K562 (cell line): ENCODE data around the gene BAIAP2. TPM values are rescaled to one million over a fixed set of nuclear protein-coding genes. Genes with fewer than 3 reads are reported as not detected.

Source experiments
- ATAC-seq: fragments of 200-7000 bp; cut with Tn5 transposase; 3 replicates; pipeline ENCODE4 v1.9.1; 2020; ENCODE audit warnings: moderate library complexity
- BruUV-seq: library from RNA; stranded (reverse); fragments of 400-500 nt; replicated peaks from 2 replicates; lab custom pipeline; 2021; lab: Mats Ljungman, UMichigan
- CTCF ChIA-PET: fragments of 300-600 bp; formaldehyde crosslinking; extraction: SDS; loops from one replicate; lab custom pipeline; 2021; ENCODE audit warnings: low intra/inter-chr PET ratio; lab: Yijun Ruan, JAX
- POLR2A ChIA-PET: fragments of 300-600, 350-650 bp; sonication (Branson Sonifier 250); formaldehyde crosslinking; extraction: SDS; loops from one replicate; lab custom pipeline; 2021; ENCODE audit warnings: antibody characterized with exemption, inconsistent platforms; lab: Yijun Ruan, JAX
- DNase-seq, 4 experiments: peaks; one replicate each; pipeline versions ENCODE4 v3.0.0 to v3.0.0-alpha.2; 2011 to 2018; ENCODE audit warnings: low spot score in 3 of 4, mixed read lengths in 3 of 4; ENCODE audit errors: extremely low read depth in 1 of 4
- FAIRE-seq: peaks from 2 replicates; lab custom pipeline; 2011; peaks lifted over from hg19 to GRCh38; lab: Jason Lieb, UNC
- H2AFZ ChIP-seq: 2 replicates; pipeline ENCODE4 v1.6.0; 2011; ENCODE audit warnings: low read depth, low read length, control low read depth, inconsistent platforms
- H3K27ac ChIP-seq: fragments of 200-600 bp; 3 replicates; pipeline ENCODE4 v1.8.0; 2011; ENCODE audit warnings: low read depth, mild to moderate bottlenecking, control low read depth, inconsistent platforms, low read length, moderate library complexity, mixed read lengths; ENCODE audit errors: extremely low read depth
- H3K27me3 ChIP-seq, 2 experiments: fragments of 300-600 bp in 1 of 2; 2 replicates in 1 of 2; 3 replicates in 1 of 2; pipeline versions ENCODE4 v1.6.0 to v1.8.0; 2011; ENCODE audit warnings: inconsistent platforms in 2 of 2, low read length in 2 of 2, mild to moderate bottlenecking in 1 of 2, mixed read lengths in 1 of 2, moderate library complexity in 1 of 2; ENCODE audit not compliant: control insufficient read depth in 2 of 2, insufficient read depth in 2 of 2
- H3K36me3 ChIP-seq: fragments of 300-600 bp; 3 replicates; pipeline ENCODE4 v1.8.0; 2011; ENCODE audit warnings: mild to moderate bottlenecking, low read length, inconsistent platforms; ENCODE audit not compliant: control insufficient read depth, insufficient read depth
- H3K4me1 ChIP-seq, 2 experiments: fragments of 200-600 bp in 1 of 2; replicated peaks in 1 of 2; 2 replicates in 1 of 2; 3 replicates in 1 of 2; pipeline versions ENCODE4 v1.5.1 to v1.8.0; 2011; ENCODE audit warnings: inconsistent platforms in 2 of 2, low read length in 2 of 2, mild to moderate bottlenecking in 1 of 2, mixed read lengths in 1 of 2, moderate library complexity in 1 of 2; ENCODE audit not compliant: control insufficient read depth in 2 of 2, insufficient read depth in 2 of 2
- H3K4me2 ChIP-seq: 2 replicates; pipeline ENCODE4 v1.6.1; 2011; ENCODE audit warnings: low read length, control low read depth, inconsistent platforms, mixed read lengths; ENCODE audit not compliant: insufficient read depth
- H3K4me3 ChIP-seq: fragments of 200-600 bp; sonication (generic), shearing (Covaris generic); 2 replicates; pipeline ENCODE4 v1.5.1; 2016; ENCODE audit warnings: control low read depth, inconsistent platforms
- H3K79me2 ChIP-seq: fragments of 200-600 bp; 3 replicates; pipeline ENCODE4 v1.8.0; 2011; ENCODE audit warnings: low read length, inconsistent platforms; ENCODE audit not compliant: control insufficient read depth, insufficient read depth
- H3K9ac ChIP-seq, 2 experiments: 2 replicates each; pipeline versions ENCODE4 v1.6.0 to v1.6.1; 2011; ENCODE audit warnings: low read depth in 2 of 2, low read length in 2 of 2, control low read depth in 1 of 2, inconsistent platforms in 1 of 2, mild to moderate bottlenecking in 1 of 2, mixed read lengths in 1 of 2; ENCODE audit not compliant: insufficient read depth in 1 of 2
- H3K9me1 ChIP-seq: one replicate; pipeline ENCODE4 v1.6.0; 2011; ENCODE audit warnings: inconsistent platforms, mild to moderate bottlenecking, low read length, moderate library complexity; ENCODE audit not compliant: control insufficient read depth, insufficient read depth
- H3K9me3 ChIP-seq: replicated peaks from 2 replicates; pipeline ENCODE4 v1.5.1; 2011; ENCODE audit warnings: low read depth, low read length, inconsistent platforms; ENCODE audit not compliant: control insufficient read depth, insufficient read depth
- H4K20me1 ChIP-seq: replicated peaks from 2 replicates; pipeline ENCODE4 v1.6.1; 2011; ENCODE audit warnings: low read length, inconsistent platforms, mixed read lengths; ENCODE audit not compliant: control insufficient read depth, insufficient read depth
- TGIF2 ChIP-seq: sonication (generic); formaldehyde crosslinking; IDR thresholded peaks from 2 replicates; pipeline ENCODE4 v1.8.1; 2022; ENCODE audit warnings: mild to moderate bottlenecking, missing genetic modification reagents, moderate library complexity
- TRIM25 ChIP-seq: fragments of 450-650 bp; IDR thresholded peaks from 2 replicates; pipeline ENCODE4 v1.7.0; 2016; ENCODE audit warnings: borderline replicate concordance
- ZNF41 ChIP-seq: fragments of 250-450 bp; sonication (Bioruptor Pico); conservative IDR thresholded peaks from 2 replicates; pipeline ENCODE4 v1.4.0; 2020; ENCODE audit warnings: mild to moderate bottlenecking
- WGBS: fragments of 100-300 bp; shearing (Covaris generic); methylation state at CpG from one replicate; pipeline ENCODE4 v1.1.6; 2016; ENCODE audit warnings: low coverage, mixed read lengths; ENCODE audit not compliant: insufficient coverage; ENCODE audit errors: missing lambda C conversion rate; 5-methylcytosine and 5-hydroxymethylcytosine counted together
- in situ Hi-C: fragments of 300-500 bp; cut with MboI; formaldehyde crosslinking; loops from 4 replicates; pipeline ENCODE4 v1.15.0; 2018; ENCODE audit warnings: inconsistent platforms, mixed read lengths
- intact Hi-C: fragments of 100-400 bp; cut with micrococcal nuclease; formaldehyde crosslinking; loops from 2 replicates; pipeline ENCODE4 v1.14.2; 2022
- polyA plus RNA-seq, 8 experiments: library from polyadenylated mRNA; depleted of rRNA in 4 of 8; stranded (reverse) in 5 of 8; unstranded in 3 of 8; fragments of >200 nt; fragmentation: Nextera tagmentation in 2 of 8; fragmentation: Illumina TruSeq in 1 of 8; extraction: Ambion mirVana in 2 of 8; extraction: Trizol in 1 of 8; gene quantifications; 2 replicates each; pipeline versions ENCODE4 v1.2.1 to v1.2.3, GENCODE V29; 2011 to 2014; ENCODE audit warnings: inconsistent platforms in 1 of 8, missing spikeins in 1 of 8
- total RNA-seq, 7 experiments: library from RNA; depleted of rRNA in 6 of 7; stranded (reverse); fragments of >200 nt in 6 of 7; fragmentation: Illumina TruSeq in 2 of 7; extraction: Trizol in 2 of 7; gene quantifications; 2 replicates each; pipeline versions ENCODE4 v1.2.1 to v1.2.3, GENCODE V29; 2011 to 2021; ENCODE audit warnings: low replicate concordance in 1 of 7
- TF ChIP-seq, protein P1 (sequence below): sonication (generic); formaldehyde crosslinking; IDR thresholded peaks from 2 replicates; pipeline ENCODE4 v1.8.1; 2023; ENCODE audit warnings: mild to moderate bottlenecking, missing genetic modification reagents

The BAIAP2 gene
- total and polyA plus RNA-seq, 9 of the 15 experiments (the other 6 are each of a cell fraction or from before 2014, with no cell fraction given), result 2.3 to 51.6 (median 18.4) TPM

DNA sequence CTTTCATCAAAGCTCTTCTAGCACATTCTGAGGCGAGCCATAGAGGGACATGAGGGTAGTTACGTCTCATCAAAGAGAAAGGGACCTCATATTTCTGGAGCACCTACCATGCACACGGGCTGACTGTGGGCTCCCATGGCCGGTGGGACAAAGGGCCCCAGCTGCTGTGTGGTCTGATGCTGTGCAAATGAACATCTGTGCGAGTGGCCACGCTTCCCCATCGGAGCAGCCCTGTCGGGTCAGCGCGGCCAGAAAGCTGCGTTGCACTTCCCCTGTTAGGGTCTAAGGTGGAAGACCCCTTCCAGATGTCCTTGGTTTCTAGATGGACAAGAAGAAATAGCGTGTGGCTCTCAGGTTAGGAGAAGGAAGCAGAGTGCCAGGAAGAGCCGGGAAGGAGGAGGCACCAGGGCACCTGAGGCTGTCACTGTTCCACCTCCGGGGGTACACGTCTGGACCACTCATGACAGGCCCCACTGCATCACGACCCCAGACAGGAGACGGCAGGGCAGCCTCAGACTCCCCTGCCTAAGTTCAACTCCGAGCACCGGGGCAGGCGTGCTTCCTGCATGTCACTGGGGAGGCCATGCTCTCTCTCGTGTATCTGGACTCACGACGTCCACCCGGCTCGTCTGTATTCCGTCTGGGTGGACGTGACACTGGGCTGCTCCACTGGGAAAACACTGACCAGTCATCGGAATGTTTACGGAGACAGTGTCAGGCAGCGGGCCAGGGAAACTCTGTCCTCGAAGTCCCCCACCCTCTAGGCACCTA lies 8.5 kb upstream of the BAIAP2 start:
- BruUV-seq, result no TSS peak
- no peak overlapping the region for H3K4me2 ChIP-seq
- no peak for FAIRE-seq

More for the DNA sequence above, 8.5 kb upstream of the BAIAP2 start:
- intact Hi-C loops, result no loop called here
- WGBS, result 54% methylated on average over 31 of the region's 31 CpGs
- H3K27me3 ChIP-seq, result 0 out of 5 replicates have a peak, but pooled peaks cover 0 to 4% of the 10 kb centered on the region in 2 experiments
- TF ChIP-seq TRIM25 (no peak), ZNF41 (CRISPR knock-in tag) (no peak), TGIF2 (CRISPR knock-in tag) (no peak)
- TF ChIP-seq, protein P1, sequence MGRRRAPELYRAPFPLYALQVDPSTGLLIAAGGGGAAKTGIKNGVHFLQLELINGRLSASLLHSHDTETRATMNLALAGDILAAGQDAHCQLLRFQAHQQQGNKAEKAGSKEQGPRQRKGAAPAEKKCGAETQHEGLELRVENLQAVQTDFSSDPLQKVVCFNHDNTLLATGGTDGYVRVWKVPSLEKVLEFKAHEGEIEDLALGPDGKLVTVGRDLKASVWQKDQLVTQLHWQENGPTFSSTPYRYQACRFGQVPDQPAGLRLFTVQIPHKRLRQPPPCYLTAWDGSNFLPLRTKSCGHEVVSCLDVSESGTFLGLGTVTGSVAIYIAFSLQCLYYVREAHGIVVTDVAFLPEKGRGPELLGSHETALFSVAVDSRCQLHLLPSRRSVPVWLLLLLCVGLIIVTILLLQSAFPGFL (CRISPR knock-in tag), result no peak
- TF ChIP-seq, all 486 proteins: peak for 0
- H4K20me1 ChIP-seq, result no peaks in the 10 kb centered on the region
- no peaks in the 10 kb centered on the region for H3K79me2 ChIP-seq
- in situ Hi-C loops, result no loop called here
- DNase-seq, result no peak
- ChIA-PET CTCF (no interaction called here), POLR2A (interaction anchor here (0.6 to 1.1 kb wide), 2 partner anchors 22 to 69 kb away, joined by 3 read pairs; no protein-coding TSS in a partner anchor)
- no peaks in the 10 kb centered on the region for H3K9me3 ChIP-seq
- no peaks in the 10 kb centered on the region for H3K9me1 ChIP-seq
- ATAC-seq, result no peak
- no peak overlapping the region for H2AFZ ChIP-seq
- no peaks in the 10 kb centered on the region for H3K36me3 ChIP-seq
- H3K4me3 ChIP-seq, result no peak overlapping the region
- peaks cover 15 to 57% of the 10 kb centered on the region in 2 experiments for H3K4me1 ChIP-seq
- H3K9ac ChIP-seq, result 0 out of 4 replicates have a peak overlapping the region, but pooled peaks of 1 of the 2 experiments have one; percentile 3
- H3K27ac ChIP-seq, result no peak overlapping the region
